Prostate gland (tissue), 2 donors: Measurements from ENCODE around the gene MRPS10. TPM values are rescaled to one million over a fixed set of nuclear protein-coding genes. Genes with fewer than 3 reads are reported as not detected.

ENCODE experiments used
- DNase-seq: peaks from one replicate; pipeline ENCODE4 v3.0.0-alpha.2; 2019; ENCODE audit warnings: low spot score
- H3K27ac ChIP-seq, 2 donors: fragments of 200-600 bp; sonication (generic); 2 replicates each; pipeline ENCODE4 v1.5.1; 2017 to 2019
- H3K27me3 ChIP-seq: fragments of 200-600 bp; sonication (generic); replicated peaks from 2 replicates; pipeline ENCODE4 v1.5.1; 2019; ENCODE audit not compliant: insufficient read depth
- H3K36me3 ChIP-seq, 2 donors: fragments of 200-600 bp; sonication (generic); 1 replicate in 1 of 2; 2 replicates in 1 of 2; pipeline versions ENCODE4 v1.5.1 to v1.8.1; 2017 to 2019
- H3K4me1 ChIP-seq: fragments of 200-600 bp; sonication (generic); replicated peaks from 2 replicates; pipeline ENCODE4 v1.5.1; 2019
- H3K4me3 ChIP-seq, 2 donors: fragments of 200-600 bp; sonication (generic); 2 replicates each; pipeline ENCODE4 v1.5.1; 2017 to 2019
- H3K9me3 ChIP-seq: fragments of 200-600 bp; sonication (generic); 2 replicates; pipeline ENCODE4 v1.5.1; 2017
- POLR2A ChIP-seq: fragments of 450-650 bp; IDR thresholded peaks from one replicate; pipeline ENCODE4 v1.6.1; 2016; ENCODE audit warnings: antibody characterized with exemption, mild to moderate bottlenecking
- POLR2AphosphoS5 ChIP-seq: sonication (generic); formaldehyde crosslinking; IDR thresholded peaks from one replicate; pipeline ENCODE4 v1.6.1; 2017; ENCODE audit warnings: antibody characterized with exemption
- WGBS: methylation state at CpG from one replicate; pipeline ENCODE4 v1.1.5; 2018; 5-methylcytosine and 5-hydroxymethylcytosine counted together
- intact Hi-C: fragments of 100-400 bp; cut with DNase I; formaldehyde crosslinking; loops from one replicate; pipeline ENCODE4 v1.14.2; 2022
- total RNA-seq, 2 donors: library from RNA; depleted of rRNA; stranded (reverse); fragments of >200 nt; gene quantifications; one replicate each; pipeline ENCODE4 v1.1.0, GENCODE V29; 2016
- TF ChIP-seq, protein P1 (sequence below), 4 experiments: fragments of 200-600 bp in 2 of 4; fragments of 450-650 bp in 2 of 4; sonication (generic) in 2 of 4; IDR thresholded peaks; 1 replicate in 3 of 4; 2 replicates in 1 of 4; pipeline ENCODE4 v1.5.1; 2016 to 2019; ENCODE audit warnings: antibody characterized with exemption in 4 of 4, mild to moderate bottlenecking in 2 of 4, moderate library complexity in 2 of 4

Gene MRPS10
- total RNA-seq, 2 donors from 2014 or later: 27.5 to 31.8 TPM

DNA sequence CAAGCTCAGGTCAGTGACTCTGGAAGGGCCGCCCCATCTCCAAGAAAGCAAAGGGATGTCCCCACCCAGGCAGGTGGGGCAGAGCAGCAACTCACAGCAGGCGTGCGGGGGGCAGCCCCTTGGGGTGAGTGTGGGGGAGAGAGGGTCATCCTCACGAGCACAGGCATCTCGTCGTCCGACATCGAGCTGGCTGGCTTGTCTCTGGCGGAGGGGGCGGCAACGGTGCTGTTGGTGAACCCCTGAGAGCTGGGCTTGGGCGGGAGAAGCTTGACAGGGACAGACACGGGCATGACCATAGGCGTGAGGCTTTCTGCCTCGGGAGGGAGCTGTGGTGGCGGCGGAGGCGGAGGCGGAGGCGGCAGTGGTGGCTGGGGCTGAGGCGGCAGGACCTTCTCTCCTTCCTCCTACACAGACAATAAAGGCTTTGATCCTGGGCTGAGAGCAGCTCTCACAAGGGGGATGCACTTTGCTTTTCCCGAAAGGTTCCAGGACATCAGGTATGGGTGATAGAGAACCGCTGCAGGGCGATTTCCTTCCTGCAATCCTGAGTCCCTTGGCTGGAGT is 45.6 kb upstream of the MRPS10 start:
- intact Hi-C loops: loop anchor here (5.0 kb wide), 3 partner anchors 189 to 284 kb away; partner anchors contain the start of gene TRERF1
- DNase-seq: no peak
- H3K27ac ChIP-seq: no peak overlapping the region
- H3K4me3 ChIP-seq: no peak overlapping the region
- 70% methylated on average over 23 of the region's 24 CpGs for WGBS
- TF ChIP-seq, protein P1, sequence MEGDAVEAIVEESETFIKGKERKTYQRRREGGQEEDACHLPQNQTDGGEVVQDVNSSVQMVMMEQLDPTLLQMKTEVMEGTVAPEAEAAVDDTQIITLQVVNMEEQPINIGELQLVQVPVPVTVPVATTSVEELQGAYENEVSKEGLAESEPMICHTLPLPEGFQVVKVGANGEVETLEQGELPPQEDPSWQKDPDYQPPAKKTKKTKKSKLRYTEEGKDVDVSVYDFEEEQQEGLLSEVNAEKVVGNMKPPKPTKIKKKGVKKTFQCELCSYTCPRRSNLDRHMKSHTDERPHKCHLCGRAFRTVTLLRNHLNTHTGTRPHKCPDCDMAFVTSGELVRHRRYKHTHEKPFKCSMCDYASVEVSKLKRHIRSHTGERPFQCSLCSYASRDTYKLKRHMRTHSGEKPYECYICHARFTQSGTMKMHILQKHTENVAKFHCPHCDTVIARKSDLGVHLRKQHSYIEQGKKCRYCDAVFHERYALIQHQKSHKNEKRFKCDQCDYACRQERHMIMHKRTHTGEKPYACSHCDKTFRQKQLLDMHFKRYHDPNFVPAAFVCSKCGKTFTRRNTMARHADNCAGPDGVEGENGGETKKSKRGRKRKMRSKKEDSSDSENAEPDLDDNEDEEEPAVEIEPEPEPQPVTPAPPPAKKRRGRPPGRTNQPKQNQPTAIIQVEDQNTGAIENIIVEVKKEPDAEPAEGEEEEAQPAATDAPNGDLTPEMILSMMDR (IDR thresholded peaks at IDR 0.05): no peak
- TF ChIP-seq POLR2AphosphoS5 (no peak), POLR2A (no peak)
- H3K4me1 ChIP-seq: no peaks in the 10 kb centered on the region
- no peaks in the 10 kb centered on the region for H3K9me3 ChIP-seq
- H3K27me3 ChIP-seq: no peaks in the 10 kb centered on the region
- no peaks in the 10 kb centered on the region for H3K36me3 ChIP-seq

DNA sequence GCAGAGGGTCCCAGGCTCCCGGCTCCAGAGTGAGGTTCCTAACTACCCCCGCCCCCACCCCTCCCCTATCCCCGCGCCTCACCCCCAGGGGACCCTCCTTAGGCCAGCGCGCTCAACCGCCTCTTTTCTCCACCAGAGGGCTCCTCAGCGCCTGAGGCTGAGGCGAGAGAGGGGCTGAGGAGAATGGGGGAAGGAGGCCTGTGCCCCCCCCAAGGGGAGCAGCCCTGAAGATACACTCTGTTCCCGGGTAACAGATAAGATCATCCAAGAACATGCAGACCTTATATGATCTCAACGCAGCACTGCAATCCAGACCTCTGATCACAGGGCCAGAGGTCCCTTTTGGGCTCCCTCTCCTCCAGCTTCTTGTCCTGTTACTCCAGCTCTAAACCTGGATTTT is 43.3 kb upstream of the MRPS10 start:
- intact Hi-C loops: loop anchor here (5.0 kb wide), 3 partner anchors 191 to 286 kb away; partner anchors contain the start of gene TRERF1
- no peaks in the 10 kb centered on the region for H3K9me3 ChIP-seq
- no peaks in the 10 kb centered on the region for H3K36me3 ChIP-seq
- no peaks in the 10 kb centered on the region for H3K27me3 ChIP-seq
- 29% methylated on average over 11 of the region's 11 CpGs for WGBS
- no peaks in the 10 kb centered on the region for H3K4me1 ChIP-seq
- no peak for DNase-seq
- H3K27ac ChIP-seq: peak overlapping the region; percentile 6 to 62
- TF ChIP-seq POLR2A (no peak), POLR2AphosphoS5 (peak; percentile 27)
- TF ChIP-seq, protein P1 (IDR thresholded peaks at IDR 0.05): peak; percentile 39 to 64 (median 48)
- no peak overlapping the region for H3K4me3 ChIP-seq

DNA sequence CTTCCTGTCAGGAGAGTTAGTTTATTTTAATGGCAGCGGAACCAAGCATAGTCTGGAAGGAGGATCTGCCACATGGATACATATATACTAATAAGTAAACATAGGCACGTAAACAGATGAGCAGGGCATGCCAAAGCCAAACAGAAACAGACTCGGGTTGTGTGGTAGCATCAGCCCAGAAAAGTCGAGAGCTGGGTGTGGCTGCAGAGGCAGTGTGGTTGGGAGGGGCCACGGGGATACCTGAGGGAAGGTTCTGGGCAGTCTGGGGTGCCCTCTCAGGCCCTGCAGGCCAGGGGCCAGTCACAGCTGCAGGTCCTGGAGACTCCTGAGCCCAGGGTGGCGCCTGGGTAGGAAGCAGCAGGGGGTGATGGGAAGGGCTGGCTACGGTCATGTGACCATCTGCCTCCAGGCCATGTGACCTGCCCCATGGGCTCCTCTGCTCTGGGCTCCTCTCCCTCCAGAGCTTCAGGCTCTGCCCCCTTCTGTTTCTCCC is 42.8 kb upstream of the MRPS10 start:
- WGBS: 53% methylated on average over 7 of the region's 7 CpGs
- no peak for DNase-seq
- Histone ChIP-seq H3K27me3 (no peaks in the 10 kb centered on the region), H3K4me3 (no peak overlapping the region), H3K27ac (peak overlapping the region; percentile 6 to 62), H3K9me3 (no peaks in the 10 kb centered on the region), H3K36me3 (no peaks in the 10 kb centered on the region), H3K4me1 (no peaks in the 10 kb centered on the region)
- intact Hi-C loops: loop anchor here (5.0 kb wide), 3 partner anchors 192 to 287 kb away; partner anchors contain the start of gene TRERF1
- TF ChIP-seq POLR2AphosphoS5 (no peak), POLR2A (no peak)
- TF ChIP-seq, protein P1 (IDR thresholded peaks at IDR 0.05): no peak

DNA sequence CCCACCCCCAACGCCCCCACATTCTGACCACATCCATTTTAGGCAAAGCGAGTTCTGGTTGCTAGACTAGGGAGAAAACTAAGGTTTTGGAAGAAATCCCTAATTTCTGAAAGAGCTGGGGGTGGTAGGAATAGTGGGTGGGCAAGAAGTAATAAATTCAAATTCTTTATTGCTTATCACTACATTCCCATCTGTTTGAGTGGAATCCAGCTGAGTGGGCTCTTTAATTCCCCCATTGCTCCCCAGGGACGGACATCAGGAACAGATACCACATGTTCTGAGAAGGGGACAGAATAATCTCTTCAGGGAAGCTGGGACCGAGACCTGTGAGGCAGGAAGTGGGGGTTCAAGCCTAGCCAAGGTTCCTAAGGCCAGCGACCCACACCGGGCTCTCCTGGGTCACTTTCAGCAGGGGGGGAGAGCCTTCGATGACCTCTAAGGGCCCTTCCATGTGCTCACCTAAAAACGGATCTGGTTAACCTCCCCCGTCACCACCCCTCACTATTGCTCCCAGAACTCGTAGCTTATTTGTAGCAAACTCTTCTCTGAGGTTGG is 42.3 kb upstream of the MRPS10 start:
- intact Hi-C loops: loop anchor here (5.0 kb wide), 3 partner anchors 192 to 287 kb away; partner anchors contain the start of gene TRERF1
- DNase-seq: no peak

More for the DNA sequence above, 42.3 kb upstream of the MRPS10 start:
- no peaks in the 10 kb centered on the region for H3K4me1 ChIP-seq
- H3K27ac ChIP-seq: peak overlapping the region; percentile 6 to 62
- no peaks in the 10 kb centered on the region for H3K36me3 ChIP-seq
- TF ChIP-seq POLR2A: no peak
- TF ChIP-seq, protein P1 (IDR thresholded peaks at IDR 0.05): no peak
- no peak for TF ChIP-seq POLR2AphosphoS5
- H3K9me3 ChIP-seq: no peaks in the 10 kb centered on the region
- H3K4me3 ChIP-seq: no peak overlapping the region
- 55% methylated on average over 10 of the region's 10 CpGs for WGBS
- no peaks in the 10 kb centered on the region for H3K27me3 ChIP-seq
